ENCODE results near the gene ZNF638. TPM values are rescaled to one million over a fixed set of nuclear protein-coding genes. Genes with fewer than 3 reads are reported as not detected.

ZNF638 gene
- total RNA-seq, 1 experiment from 2014 or later: 108 TPM

DNA sequence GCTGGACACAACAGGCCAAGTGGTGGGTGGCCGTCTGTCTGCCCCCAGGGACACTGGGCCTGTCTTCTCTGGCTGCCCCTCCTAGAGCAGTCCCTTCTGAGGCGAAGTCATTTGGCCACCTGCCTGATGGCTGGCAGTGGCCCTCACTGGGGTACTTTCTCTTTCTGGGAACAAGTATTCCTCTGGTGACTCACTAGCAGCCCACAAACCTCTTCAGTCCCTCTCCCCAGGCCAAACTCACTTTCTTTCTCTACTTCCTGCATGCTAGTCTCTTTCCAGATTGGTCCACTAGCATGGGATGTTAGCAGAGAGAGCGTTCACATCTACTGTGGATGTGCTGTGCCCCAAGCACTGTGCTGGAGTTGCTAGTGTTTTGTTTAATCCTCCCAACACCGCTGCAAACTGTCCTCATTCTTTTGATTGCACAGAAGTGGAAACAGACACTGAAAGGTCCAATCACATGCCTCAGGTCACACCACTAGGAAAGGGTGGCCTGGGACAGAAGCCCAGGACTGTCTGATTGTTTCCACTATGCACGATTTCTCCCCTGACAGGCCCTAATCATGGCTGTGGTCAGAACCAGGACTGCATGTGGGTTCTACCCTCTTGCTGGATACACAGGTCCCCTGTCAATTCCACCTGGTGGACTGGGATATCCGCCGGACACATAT lies 127.0 kb downstream of the ZNF638 start:
- no peaks in the 10 kb centered on the region for H3K9me2 ChIP-seq (ENCODE audit: insufficient read depth)
- no peaks in the 10 kb centered on the region for H3K9me3 ChIP-seq (ENCODE audit: control insufficient read depth in 1 of 2, insufficient read depth in 1 of 2, low read depth in 1 of 2, low read length in 2 of 2)
- H3K36me3 ChIP-seq (ENCODE audit: control insufficient read depth in 1 of 2, insufficient read depth in 2 of 2, low read length in 2 of 2): no peaks in the 10 kb centered on the region
- no peak overlapping the region for H3K9ac ChIP-seq (ENCODE audit: low read length)
- no peak overlapping the region for H2AFZ ChIP-seq (ENCODE audit: low read depth, low read length, poor library complexity, severe bottlenecking)
- ChIA-PET POLR2A (no interaction called here), CTCF (interaction anchor here (1.0 to 1.2 kb wide), 2 partner anchors 52 to 159 kb away, joined by 3 to 5 read pairs; no protein-coding TSS in a partner anchor), RAD21 (ENCODE audit: low non-redundant PET in 1 of 2, low total read pairs in 2 of 2, uncharacterized antibody in 2 of 2, unreplicated experiment in 2 of 2) (no interaction called here)
- no peaks in the 10 kb centered on the region for H3K79me2 ChIP-seq (ENCODE audit: insufficient read depth, low read length)
- no peak for DNase-seq (ENCODE audit: low read depth, low spot score)
- H3K4me1 ChIP-seq (ENCODE audit: control insufficient read depth in 1 of 2, insufficient read depth in 2 of 2, low read length in 2 of 2): peaks cover 0 to 12% of the 10 kb centered on the region in 2 experiments; a peak in 1 of 4 replicates
- H3K27ac ChIP-seq (ENCODE audit: low read depth, low read length): no peak overlapping the region
- H3K4me3 ChIP-seq (replicated peaks in 1 of 2; ENCODE audit: low read depth in 1 of 2, low read length in 2 of 2): no peak overlapping the region
- BruUV-seq (replicated peaks): no TSS peak
- ATAC-seq: no peak
- H4K20me1 ChIP-seq (ENCODE audit: insufficient read depth): no peaks in the 10 kb centered on the region
- TF ChIP-seq, protein P1, sequence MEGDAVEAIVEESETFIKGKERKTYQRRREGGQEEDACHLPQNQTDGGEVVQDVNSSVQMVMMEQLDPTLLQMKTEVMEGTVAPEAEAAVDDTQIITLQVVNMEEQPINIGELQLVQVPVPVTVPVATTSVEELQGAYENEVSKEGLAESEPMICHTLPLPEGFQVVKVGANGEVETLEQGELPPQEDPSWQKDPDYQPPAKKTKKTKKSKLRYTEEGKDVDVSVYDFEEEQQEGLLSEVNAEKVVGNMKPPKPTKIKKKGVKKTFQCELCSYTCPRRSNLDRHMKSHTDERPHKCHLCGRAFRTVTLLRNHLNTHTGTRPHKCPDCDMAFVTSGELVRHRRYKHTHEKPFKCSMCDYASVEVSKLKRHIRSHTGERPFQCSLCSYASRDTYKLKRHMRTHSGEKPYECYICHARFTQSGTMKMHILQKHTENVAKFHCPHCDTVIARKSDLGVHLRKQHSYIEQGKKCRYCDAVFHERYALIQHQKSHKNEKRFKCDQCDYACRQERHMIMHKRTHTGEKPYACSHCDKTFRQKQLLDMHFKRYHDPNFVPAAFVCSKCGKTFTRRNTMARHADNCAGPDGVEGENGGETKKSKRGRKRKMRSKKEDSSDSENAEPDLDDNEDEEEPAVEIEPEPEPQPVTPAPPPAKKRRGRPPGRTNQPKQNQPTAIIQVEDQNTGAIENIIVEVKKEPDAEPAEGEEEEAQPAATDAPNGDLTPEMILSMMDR (IDR thresholded peaks at IDR 0.05 in 2 of 3, conservative IDR thresholded peaks at IDR 0.05 in 1 of 3; ENCODE audit: borderline replicate concordance in 1 of 3, insufficient read depth in 1 of 3, low read depth in 2 of 3, low read length in 2 of 3): no peak
- TF ChIP-seq, protein P2, sequence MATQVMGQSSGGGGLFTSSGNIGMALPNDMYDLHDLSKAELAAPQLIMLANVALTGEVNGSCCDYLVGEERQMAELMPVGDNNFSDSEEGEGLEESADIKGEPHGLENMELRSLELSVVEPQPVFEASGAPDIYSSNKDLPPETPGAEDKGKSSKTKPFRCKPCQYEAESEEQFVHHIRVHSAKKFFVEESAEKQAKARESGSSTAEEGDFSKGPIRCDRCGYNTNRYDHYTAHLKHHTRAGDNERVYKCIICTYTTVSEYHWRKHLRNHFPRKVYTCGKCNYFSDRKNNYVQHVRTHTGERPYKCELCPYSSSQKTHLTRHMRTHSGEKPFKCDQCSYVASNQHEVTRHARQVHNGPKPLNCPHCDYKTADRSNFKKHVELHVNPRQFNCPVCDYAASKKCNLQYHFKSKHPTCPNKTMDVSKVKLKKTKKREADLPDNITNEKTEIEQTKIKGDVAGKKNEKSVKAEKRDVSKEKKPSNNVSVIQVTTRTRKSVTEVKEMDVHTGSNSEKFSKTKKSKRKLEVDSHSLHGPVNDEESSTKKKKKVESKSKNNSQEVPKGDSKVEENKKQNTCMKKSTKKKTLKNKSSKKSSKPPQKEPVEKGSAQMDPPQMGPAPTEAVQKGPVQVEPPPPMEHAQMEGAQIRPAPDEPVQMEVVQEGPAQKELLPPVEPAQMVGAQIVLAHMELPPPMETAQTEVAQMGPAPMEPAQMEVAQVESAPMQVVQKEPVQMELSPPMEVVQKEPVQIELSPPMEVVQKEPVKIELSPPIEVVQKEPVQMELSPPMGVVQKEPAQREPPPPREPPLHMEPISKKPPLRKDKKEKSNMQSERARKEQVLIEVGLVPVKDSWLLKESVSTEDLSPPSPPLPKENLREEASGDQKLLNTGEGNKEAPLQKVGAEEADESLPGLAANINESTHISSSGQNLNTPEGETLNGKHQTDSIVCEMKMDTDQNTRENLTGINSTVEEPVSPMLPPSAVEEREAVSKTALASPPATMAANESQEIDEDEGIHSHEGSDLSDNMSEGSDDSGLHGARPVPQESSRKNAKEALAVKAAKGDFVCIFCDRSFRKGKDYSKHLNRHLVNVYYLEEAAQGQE (IDR thresholded peaks at IDR 0.05; ENCODE audit: low read depth): no peak
- TF ChIP-seq JUND (IDR thresholded peaks at IDR 0.05): no peak
- intact Hi-C loops (cut with micrococcal nuclease): no loop called here
- no peaks in the 10 kb centered on the region for H3K27me3 ChIP-seq (ENCODE audit: insufficient read depth, low read length)
- no peak overlapping the region for H3K4me2 ChIP-seq (ENCODE audit: low read length)
